NCI-H2196 (cell line): ENCODE measurements around the gene SLC9A7.
"Not testable (repeated sequence)": the region's sequence is repeated elsewhere in the genome, so short reads cannot be mapped to it uniquely, and the experiment has no call there.

ENCODE experiments used
- DNase-seq: peaks from one replicate; lab custom pipeline; 2025; ENCODE audit not compliant: unreplicated experiment; lab: John Stamatoyannopoulos, UW

The SLC9A7 gene

GRCh38 chrX:46754586-46755061 lies 4.3 kb downstream of the SLC9A7 start:
- DNase-seq, result no peak

GRCh38 chrX:46754036-46754435 lies 4.9 kb downstream of the SLC9A7 start:
- peak; percentile 48 for DNase-seq

- no peak for DNase-seq
Observed at GRCh38 chrX:46750889-46751288, 8.0 kb downstream of the SLC9A7 start.

- DNase-seq, result no peak
Observed at GRCh38 chrX:46744009-46744408, 14.9 kb downstream of the SLC9A7 start.

DNA sequence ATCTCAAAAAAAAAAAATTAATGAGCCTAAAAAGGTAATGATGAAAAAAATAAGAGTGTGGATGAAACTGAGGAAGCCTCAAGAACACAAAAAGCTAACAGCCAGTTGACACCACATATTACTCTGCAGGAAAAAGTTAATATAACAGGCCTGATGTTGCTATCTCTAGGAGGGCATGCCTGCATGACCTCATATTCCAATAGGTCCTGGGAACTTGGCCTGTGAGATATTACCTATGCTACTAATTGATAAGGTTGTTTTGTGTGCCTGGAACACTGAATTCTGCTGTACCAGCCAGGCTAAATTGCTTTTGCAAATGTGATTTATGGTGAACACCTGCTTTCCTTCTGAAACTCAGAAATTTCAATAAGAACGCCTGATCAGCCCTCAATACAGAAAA lies 15.9 kb downstream of the SLC9A7 start:
- DNase-seq, result no peak

DNA sequence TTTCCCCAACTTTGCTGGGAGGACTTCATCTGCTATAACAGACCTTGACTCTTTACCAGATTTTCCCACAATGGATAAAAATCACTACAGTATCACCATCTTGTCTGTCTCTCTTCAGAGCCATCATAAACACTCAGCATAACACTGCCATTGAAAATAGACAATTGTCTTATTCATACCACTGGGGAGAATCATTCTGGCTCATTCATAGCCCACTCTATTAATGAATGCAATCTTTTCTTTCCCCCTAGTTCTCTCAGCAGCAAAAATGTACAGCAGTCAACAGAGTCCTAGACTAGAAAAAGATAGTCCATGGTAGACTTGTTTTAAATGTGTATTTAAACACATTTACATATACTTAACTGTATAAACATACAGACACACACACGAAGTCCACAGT lies 19.2 kb downstream of the SLC9A7 start:
- DNase-seq, result no peak

DNA sequence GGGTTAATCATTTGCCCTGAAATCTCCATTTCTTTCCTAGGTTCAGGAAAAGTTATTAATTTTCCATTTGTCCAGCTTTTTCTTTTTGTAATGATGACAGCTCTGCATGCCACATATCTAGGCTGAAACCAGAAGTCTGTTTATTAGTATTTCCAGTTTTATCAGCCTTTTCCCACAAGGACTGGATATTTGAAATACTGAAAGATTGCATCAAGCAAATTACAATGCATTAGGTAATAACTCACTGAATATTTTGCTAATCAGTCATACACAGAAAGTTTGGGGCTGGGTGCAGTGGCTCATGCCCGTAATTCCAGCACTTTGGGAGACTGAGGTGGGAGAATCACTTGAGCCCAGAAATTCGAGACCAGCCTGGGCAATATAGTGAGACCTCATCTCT lies 21.5 kb downstream of the SLC9A7 start:
- no peak for DNase-seq

- DNase-seq, result no peak
Observed at GRCh38 chrX:46737041-46737440, 21.9 kb downstream of the SLC9A7 start.

- no peak for DNase-seq
Observed at GRCh38 chrX:46735622-46736021, 23.3 kb downstream of the SLC9A7 start.

DNA sequence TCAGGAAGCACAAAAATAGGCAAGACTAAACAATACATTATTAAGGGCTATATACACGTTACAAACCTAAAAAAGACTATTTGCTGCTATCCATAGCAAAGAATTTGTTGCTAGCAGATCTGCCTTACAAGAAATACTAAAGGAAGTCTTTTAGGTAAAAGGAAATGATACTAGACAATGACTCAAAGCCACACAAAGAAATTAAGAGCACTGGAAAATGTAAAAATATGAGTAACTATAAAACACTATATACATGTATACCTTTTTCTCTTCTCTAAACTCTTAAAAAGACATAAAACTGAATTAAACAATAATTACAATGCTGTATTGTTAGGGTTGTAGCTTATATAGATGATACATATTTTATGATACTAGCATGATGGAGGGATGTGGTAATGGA lies 25.7 kb downstream of the SLC9A7 start:
- DNase-seq, result no peak

GRCh38 chrX:46730765-46731164 lies 28.2 kb downstream of the SLC9A7 start:
- DNase-seq, result no peak

DNA sequence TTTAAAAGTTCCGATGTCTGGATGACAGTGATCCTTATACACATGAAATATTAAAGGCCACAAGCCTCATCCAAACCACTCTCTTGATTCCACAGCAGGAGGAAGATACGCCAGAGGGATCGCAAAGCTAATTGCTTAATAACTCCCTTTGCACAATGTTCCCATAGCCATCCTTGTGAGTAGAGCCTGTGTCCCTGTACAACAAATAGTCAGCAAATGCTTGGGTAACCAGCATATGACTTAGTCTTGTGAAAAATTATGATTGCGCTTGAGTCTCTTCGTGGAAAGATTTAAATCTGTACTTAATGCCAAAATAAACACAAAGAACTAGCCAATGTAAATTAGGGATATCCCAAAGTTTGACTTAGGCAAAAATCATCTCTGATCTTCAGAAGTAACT lies 31.5 kb downstream of the SLC9A7 start:
- DNase-seq, result no peak

GRCh38 chrX:46723569-46723927 lies 35.4 kb downstream of the SLC9A7 start:
- not testable (repeated sequence) for DNase-seq

DNA sequence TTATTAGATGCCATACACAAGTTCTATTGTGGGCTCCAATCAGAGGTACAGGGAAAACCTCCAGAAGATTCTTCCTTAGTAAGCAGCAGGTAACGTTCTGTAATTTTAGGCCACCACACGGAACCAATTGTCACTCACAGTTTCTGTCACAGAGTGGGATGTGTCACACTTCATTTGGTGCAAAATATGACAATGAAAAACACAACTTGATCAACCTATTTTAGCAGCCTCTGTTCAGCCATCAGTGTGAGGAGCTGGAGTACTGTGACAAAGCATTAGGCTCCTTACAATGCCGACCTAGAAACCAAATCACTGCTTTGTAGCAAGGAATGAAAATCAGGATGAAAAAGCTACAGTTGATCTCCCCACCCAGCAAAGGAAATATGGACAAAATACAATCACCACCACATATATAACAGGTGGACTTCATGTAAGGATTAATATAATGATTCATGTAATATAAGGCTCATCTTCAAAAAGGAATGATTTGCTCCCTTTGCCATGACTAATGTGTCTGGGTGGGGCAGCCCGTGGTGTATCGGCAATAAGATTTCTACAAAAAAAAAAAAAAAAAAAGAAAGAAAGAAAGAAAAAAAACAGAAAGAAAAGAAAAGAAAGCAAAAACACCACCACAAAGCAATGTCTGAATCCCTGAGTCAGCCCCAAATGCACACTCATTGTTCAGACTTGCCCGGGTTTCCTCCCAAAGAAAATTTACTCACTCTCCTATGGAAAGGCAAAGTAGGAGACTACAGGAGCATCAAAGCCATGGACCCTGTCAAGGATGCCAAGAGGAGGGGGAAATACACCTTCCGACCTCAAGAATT lies 36.0 kb downstream of the SLC9A7 start:
- no peak for DNase-seq

DNA sequence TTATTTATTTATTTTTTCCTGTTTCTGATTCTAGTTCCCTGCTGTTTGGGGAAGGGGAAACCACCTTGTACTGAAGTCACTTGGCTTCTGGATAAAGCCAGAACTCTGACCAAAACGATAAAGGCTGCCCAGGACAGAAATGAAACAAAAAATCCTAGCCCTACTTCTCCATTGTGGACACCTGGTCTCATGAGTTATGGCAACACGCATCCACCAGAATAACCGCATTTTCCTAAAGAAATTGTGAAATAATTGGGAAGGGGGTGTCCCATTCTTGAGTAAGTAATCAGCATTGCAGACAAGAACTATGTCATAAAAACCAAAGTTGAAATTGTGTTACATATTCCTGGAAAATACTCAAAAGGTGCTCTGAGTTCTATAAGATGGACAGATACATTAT lies 42.1 kb downstream of the SLC9A7 start:
- DNase-seq, result no peak

GRCh38 chrX:46715997-46716396 lies 42.9 kb downstream of the SLC9A7 start:
- DNase-seq, result no peak

GRCh38 chrX:46715530-46715929 lies 43.4 kb downstream of the SLC9A7 start:
- no peak for DNase-seq

GRCh38 chrX:46713672-46714490 lies 45.0 kb downstream of the SLC9A7 start:
- no peak for DNase-seq

DNA sequence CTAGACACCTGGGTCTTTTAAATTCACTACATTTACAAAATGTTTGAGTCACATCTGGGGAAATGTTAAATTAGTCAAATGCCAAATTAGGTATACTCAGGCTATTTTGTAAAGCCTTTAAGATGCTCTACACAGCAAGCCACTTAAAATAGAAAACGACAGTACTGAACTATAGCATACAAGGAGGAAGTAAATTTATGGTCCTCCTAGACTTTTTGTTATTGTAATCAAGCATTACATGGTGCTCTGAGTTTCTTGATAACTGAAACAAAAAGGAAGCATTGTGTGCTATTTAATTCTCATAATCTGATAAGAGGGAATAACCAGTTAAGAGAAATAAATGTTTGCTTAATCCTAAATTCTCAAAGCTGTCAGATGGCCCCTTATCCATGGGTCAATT lies 46.2 kb downstream of the SLC9A7 start:
- no peak for DNase-seq

GRCh38 chrX:46710927-46711623 lies 47.8 kb downstream of the SLC9A7 start:
- no peak for DNase-seq

- no peak for DNase-seq
Observed at GRCh38 chrX:46710425-46710824, 48.5 kb downstream of the SLC9A7 start.
